WTC11 (cell line): ENCODE measurements around the gene NRIP2.

Experiments used
- CREB1 ChIP-seq: sonication (generic); formaldehyde crosslinking; IDR thresholded peaks from 2 replicates; pipeline ENCODE4 v1.8.0; 2023; ENCODE audit warnings: mild to moderate bottlenecking, missing genetic modification reagents
- CTCF ChIP-seq: fragments of 200-600 bp; IDR thresholded peaks from 2 replicates; pipeline ENCODE4 v1.8.0; 2022; ENCODE audit warnings: antibody characterized with exemption
- GABPB1 ChIP-seq: sonication (generic); formaldehyde crosslinking; IDR thresholded peaks from 2 replicates; pipeline ENCODE4 v1.8.1; 2023; ENCODE audit warnings: mild to moderate bottlenecking, missing genetic modification reagents
- JUN ChIP-seq: sonication (generic); formaldehyde crosslinking; IDR thresholded peaks from 2 replicates; pipeline ENCODE4 v1.8.0; 2023; ENCODE audit warnings: mild to moderate bottlenecking, missing genetic modification reagents
- MAX ChIP-seq: sonication (generic); formaldehyde crosslinking; IDR thresholded peaks from 2 replicates; pipeline ENCODE4 v1.8.0; 2022; ENCODE audit warnings: mild to moderate bottlenecking, missing genetic modification reagents
- PRDM15 ChIP-seq: sonication (generic); formaldehyde crosslinking; IDR thresholded peaks from 2 replicates; pipeline ENCODE4 v1.8.0; 2022; ENCODE audit warnings: missing genetic modification reagents
- ZNF121 ChIP-seq: sonication (generic); formaldehyde crosslinking; IDR thresholded peaks from 2 replicates; pipeline ENCODE4 v1.8.0; 2023; ENCODE audit warnings: missing genetic modification reagents
- ZNF138 ChIP-seq: sonication (generic); formaldehyde crosslinking; conservative IDR thresholded peaks from 2 replicates; pipeline ENCODE4 v1.8.1; 2022; ENCODE audit warnings: mild to moderate bottlenecking, moderate library complexity, missing genetic modification reagents
- ZNF281 ChIP-seq: sonication (generic); formaldehyde crosslinking; IDR thresholded peaks from 2 replicates; pipeline ENCODE4 v1.8.0; 2023; ENCODE audit warnings: mild to moderate bottlenecking, missing genetic modification reagents

GRCh38 chr12:2851931-2852330 is 17.1 kb upstream of the NRIP2 start:
- no peak for TF ChIP-seq ZNF121 (CRISPR knock-in tag)
- no peak for TF ChIP-seq CTCF
- TF ChIP-seq JUN (CRISPR knock-in tag), result no peak
- no peak for TF ChIP-seq ZNF138
- TF ChIP-seq GABPB1 (CRISPR knock-in tag), result no peak
- TF ChIP-seq PRDM15 (CRISPR knock-in tag), result no peak
- no peak for TF ChIP-seq ZNF281 (CRISPR knock-in tag)
- no peak for TF ChIP-seq CREB1 (CRISPR knock-in tag)
- TF ChIP-seq MAX (CRISPR knock-in tag), result no peak
